SH-SY5Y (cell line): Measurements from ENCODE around the gene SMCO1.

Experiments
- GATA2 ChIP-seq: IDR thresholded peaks from 2 replicates; pipeline ENCODE4 v1.6.1; 2011; ENCODE audit warnings: mild to moderate bottlenecking, low read depth, low read length
- GATA3 ChIP-seq: IDR thresholded peaks from 2 replicates; pipeline ENCODE4 v1.6.1; 2011; ENCODE audit warnings: low read depth, mild to moderate bottlenecking, low read length, moderate library complexity

DNA sequence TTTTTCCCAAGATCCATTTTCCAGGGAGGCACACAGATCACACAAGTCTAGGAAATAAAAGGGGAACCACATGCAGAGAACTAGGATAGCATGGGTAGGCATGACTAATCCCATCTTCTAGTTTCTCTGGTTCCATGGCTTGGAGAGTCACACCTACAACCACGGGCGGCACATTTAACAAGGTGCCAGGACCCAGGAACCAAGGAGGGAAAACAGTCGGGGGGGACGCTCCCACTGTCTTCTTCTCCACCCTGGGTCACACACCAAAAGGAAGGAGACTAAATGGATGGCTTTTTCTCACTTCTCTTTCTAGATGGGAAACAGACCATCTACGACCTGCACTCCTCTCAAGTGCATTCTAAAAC, 4.6 kb upstream of the SMCO1 start:
- no peak for TF ChIP-seq GATA2
- no peak for TF ChIP-seq GATA3
